T-helper 1 cell (primary cell): ENCODE measurements around the gene NOP14.
A peak's percentile ranks its signal among the peaks of the same experiment; 100 is the strongest.
"Not testable (repeated sequence)": the region's sequence is repeated elsewhere in the genome, so short reads cannot be mapped to it uniquely, and the experiment has no call there.

ENCODE experiments used
- DNase-seq, 5 donors: peaks; one replicate each; pipeline ENCODE4 v3.0.0-alpha.2; 2012 to 2020
- total RNA-seq, 4 donors: gene quantifications; one replicate each; lab custom pipeline; 2026; lab: John Stamatoyannopoulos, UW

The NOP14 gene
- 55.1 to 84.1 (median 74.8) reads per million in 4 donors for total RNA-seq

- peak; percentile 96 to 99 (median 97) for DNase-seq
Observed at GRCh38 chr4:2963175-2963965, at the start of gene NOP14, which contains the start of gene GRK4. Gene NOP14, minus strand, starts transcription at chr4:2963406. Its CDS starts 87 bp downstream, at chr4:2963319. Gene GRK4, plus strand, starts transcription at chr4:2963571. Its CDS starts 500 bp downstream, at chr4:2964071.

GRCh38 chr4:3011456-3012220 lies 48.4 kb upstream of the NOP14 start:
- no peak for DNase-seq

GRCh38 chr4:3010998-3011397 lies 47.8 kb upstream of the NOP14 start:
- DNase-seq: no peak

GRCh38 chr4:3010577-3010976 lies 47.4 kb upstream of the NOP14 start:
- DNase-seq: no peak

GRCh38 chr4:3009422-3009821 lies 46.2 kb upstream of the NOP14 start:
- peak in 1 of 5 donors; percentile 24 for DNase-seq

GRCh38 chr4:3007724-3008123 lies 44.5 kb upstream of the NOP14 start:
- no peak for DNase-seq

GRCh38 chr4:2996415-2996814 lies 33.2 kb upstream of the NOP14 start:
- DNase-seq: no peak

GRCh38 chr4:2995546-2996265 lies 32.5 kb upstream of the NOP14 start:
- no peak for DNase-seq

- DNase-seq: no peak
Observed at GRCh38 chr4:2994917-2995316, 31.7 kb upstream of the NOP14 start.

GRCh38 chr4:2991243-2991642 lies 28.0 kb upstream of the NOP14 start:
- no peak for DNase-seq

GRCh38 chr4:2983715-2984114 lies 20.5 kb upstream of the NOP14 start:
- not testable (repeated sequence) for DNase-seq

GRCh38 chr4:2982012-2982411 lies 18.8 kb upstream of the NOP14 start:
- no peak for DNase-seq

GRCh38 chr4:2981256-2981819 lies 18.1 kb upstream of the NOP14 start:
- DNase-seq: no peak

- no peak for DNase-seq
Observed at GRCh38 chr4:2977211-2978088, 14.2 kb upstream of the NOP14 start.

- no peak for DNase-seq
Observed at GRCh38 chr4:2971275-2971674, 8.1 kb upstream of the NOP14 start.

GRCh38 chr4:2968381-2968780 lies 5.2 kb upstream of the NOP14 start:
- DNase-seq: no peak

GRCh38 chr4:2965262-2965661 lies 2.1 kb upstream of the NOP14 start:
- no peak for DNase-seq

- no peak for DNase-seq
Observed at GRCh38 chr4:2964706-2965258, 1.6 kb upstream of the NOP14 start.

GRCh38 chr4:2963966-2964471 lies 813 bp upstream of the NOP14 start:
- no peak for DNase-seq

GRCh38 chr4:2962614-2963174 lies 512 bp downstream of the NOP14 start:
- peak in 1 of 5 donors; percentile 59 for DNase-seq
